GM20431 (cell line): Measurements from ENCODE around the gene RENBP.

Experiments
- in situ Hi-C: fragments of 300-500 bp; cut with MseI, MboI; formaldehyde crosslinking; loops from one replicate; pipeline ENCODE4 v1.15.0; 2020; ENCODE audit warnings: low sequenced_read_pairs; ENCODE audit not compliant: unreplicated experiment

RENBP gene

GRCh38 chrX:153938226-153938786 lies 6.1 kb downstream of the RENBP start:
- in situ Hi-C loops = no loop called here

GRCh38 chrX:153937056-153937455 lies 7.4 kb downstream of the RENBP start:
- in situ Hi-C loops = no loop called here

GRCh38 chrX:153935326-153935851 lies 9.1 kb downstream of the RENBP start:
- in situ Hi-C loops = no loop called here

- in situ Hi-C loops = no loop called here
These were observed 9.6 kb downstream of the RENBP start, which contains the start of gene NAA10 for GRCh38 chrX:153934762-153935325. Gene NAA10, minus strand, starts transcription at chrX:153935037. Its CDS starts 133 bp downstream, at chrX:153934904.

- in situ Hi-C loops = no loop called here
These were observed 10.2 kb downstream of the RENBP start for GRCh38 chrX:153934148-153934761.

- in situ Hi-C loops = no loop called here
These were observed 10.7 kb downstream of the RENBP start for GRCh38 chrX:153933748-153934147.

- in situ Hi-C loops = no loop called here
These were observed 12.1 kb downstream of the RENBP start for GRCh38 chrX:153932220-153932915.

GRCh38 chrX:153931748-153932147 lies 12.7 kb downstream of the RENBP start:
- in situ Hi-C loops = no loop called here

GRCh38 chrX:153931151-153931550 lies 13.3 kb downstream of the RENBP start:
- in situ Hi-C loops = no loop called here

GRCh38 chrX:153930011-153930910 lies 14.2 kb downstream of the RENBP start:
- in situ Hi-C loops = no loop called here

GRCh38 chrX:153929576-153929975 lies 14.9 kb downstream of the RENBP start:
- in situ Hi-C loops = no loop called here

GRCh38 chrX:153928846-153929245 lies 15.6 kb downstream of the RENBP start:
- in situ Hi-C loops = no loop called here

GRCh38 chrX:153927922-153928760 lies 16.3 kb downstream of the RENBP start:
- in situ Hi-C loops = no loop called here

- in situ Hi-C loops = no loop called here
These were observed 16.8 kb downstream of the RENBP start for GRCh38 chrX:153927672-153927921.

- in situ Hi-C loops = no loop called here
These were observed 17.4 kb downstream of the RENBP start for GRCh38 chrX:153926858-153927671.

- in situ Hi-C loops = no loop called here
These were observed 17.9 kb downstream of the RENBP start for GRCh38 chrX:153926552-153926857.

GRCh38 chrX:153925739-153926551 lies 18.5 kb downstream of the RENBP start, which contains the start of gene ARHGAP4:
Gene ARHGAP4, minus strand, starts transcription at chrX:153926264. Its CDS starts 62 bp downstream, at chrX:153926202.
- in situ Hi-C loops = no loop called here

- in situ Hi-C loops = no loop called here
These were observed 19.1 kb downstream of the RENBP start for GRCh38 chrX:153925387-153925738.
